ENCODE data around the gene HGFAC.

GRCh38 chr4:3443750-3444309 lies 2.1 kb downstream of the HGFAC start:
- TF ChIP-seq, protein P1, sequence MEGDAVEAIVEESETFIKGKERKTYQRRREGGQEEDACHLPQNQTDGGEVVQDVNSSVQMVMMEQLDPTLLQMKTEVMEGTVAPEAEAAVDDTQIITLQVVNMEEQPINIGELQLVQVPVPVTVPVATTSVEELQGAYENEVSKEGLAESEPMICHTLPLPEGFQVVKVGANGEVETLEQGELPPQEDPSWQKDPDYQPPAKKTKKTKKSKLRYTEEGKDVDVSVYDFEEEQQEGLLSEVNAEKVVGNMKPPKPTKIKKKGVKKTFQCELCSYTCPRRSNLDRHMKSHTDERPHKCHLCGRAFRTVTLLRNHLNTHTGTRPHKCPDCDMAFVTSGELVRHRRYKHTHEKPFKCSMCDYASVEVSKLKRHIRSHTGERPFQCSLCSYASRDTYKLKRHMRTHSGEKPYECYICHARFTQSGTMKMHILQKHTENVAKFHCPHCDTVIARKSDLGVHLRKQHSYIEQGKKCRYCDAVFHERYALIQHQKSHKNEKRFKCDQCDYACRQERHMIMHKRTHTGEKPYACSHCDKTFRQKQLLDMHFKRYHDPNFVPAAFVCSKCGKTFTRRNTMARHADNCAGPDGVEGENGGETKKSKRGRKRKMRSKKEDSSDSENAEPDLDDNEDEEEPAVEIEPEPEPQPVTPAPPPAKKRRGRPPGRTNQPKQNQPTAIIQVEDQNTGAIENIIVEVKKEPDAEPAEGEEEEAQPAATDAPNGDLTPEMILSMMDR (IDR thresholded peaks at IDR 0.05), result peak in 1 of 3 donors; percentile 12
- no peak for TF ChIP-seq EP300 (IDR thresholded peaks at IDR 0.05)

All from ovary (tissue), 3 donors.